ENCODE data around the gene ALOX15. TPM values are rescaled to one million over a fixed set of nuclear protein-coding genes. Genes with fewer than 3 reads are reported as not detected.
A peak's percentile ranks its signal among the peaks of the same experiment; 100 is the strongest.

Gene ALOX15
- total RNA-seq, 1 experiment from 2014 or later, result 0.38 TPM

DNA sequence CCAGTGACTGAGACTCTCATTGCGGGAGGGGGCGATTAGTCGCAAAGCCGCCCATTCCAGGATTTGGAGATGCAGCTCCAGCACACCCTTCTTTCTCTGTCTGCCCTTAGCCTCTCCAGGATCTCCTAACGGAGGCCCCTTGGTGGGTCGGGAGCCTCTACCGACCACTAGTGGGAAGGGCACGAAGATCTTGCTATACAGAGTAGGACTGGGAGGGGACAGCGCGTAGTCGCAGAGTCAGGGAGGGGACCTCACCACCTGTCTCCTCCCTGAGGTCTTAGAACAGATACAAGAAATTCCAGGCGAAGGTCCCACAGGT lies 57.7 kb downstream of the ALOX15 start:
- peaks cover 8% of the 10 kb centered on the region for H3K4me1 Mint-ChIP-seq (ENCODE audit: low read depth, unreplicated experiment)
- intact Hi-C loops (cut with micrococcal nuclease; ENCODE audit: unreplicated experiment), result no loop called here
- no TSS peak for BruUV-seq (replicated peaks)
- peaks cover 93% of the 10 kb centered on the region for H3K27me3 Mint-ChIP-seq (ENCODE audit: unreplicated experiment)
- CTCF ChIA-PET, result no interaction called here
- peaks cover 5% of the 10 kb centered on the region for H3K36me3 Mint-ChIP-seq (ENCODE audit: insufficient read depth, unreplicated experiment)
- no peak for DNase-seq
- TF ChIP-seq CTCF (IDR thresholded peaks at IDR 0.05; ENCODE audit: unreplicated experiment), result no peak
- peak overlapping the region; percentile 59 for H3K4me3 Mint-ChIP-seq (ENCODE audit: low read depth, unreplicated experiment)
- H3K9me3 Mint-ChIP-seq (ENCODE audit: low read depth, unreplicated experiment), result no peaks in the 10 kb centered on the region
- H3K27ac Mint-ChIP-seq (ENCODE audit: unreplicated experiment), result no peak overlapping the region

DNA sequence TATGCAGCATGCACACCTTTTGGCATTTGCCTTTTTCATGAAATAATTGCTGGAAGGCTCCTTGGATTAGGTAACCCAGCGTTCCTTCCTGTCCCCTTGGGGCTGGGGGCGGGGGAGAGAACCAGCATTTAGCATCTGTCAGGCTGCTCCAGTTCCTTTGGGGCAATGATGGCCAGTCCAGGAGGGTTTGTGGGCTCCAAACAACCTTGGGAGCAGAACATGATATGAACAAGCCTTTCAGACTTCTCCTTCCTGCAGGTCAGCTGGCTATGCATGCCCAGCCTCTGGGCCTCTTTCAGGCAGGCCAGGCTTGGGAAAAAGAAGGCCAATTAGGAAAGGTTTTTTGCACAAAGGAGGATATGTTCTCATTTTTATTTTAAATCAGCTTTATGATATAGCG lies 58.3 kb downstream of the ALOX15 start:
- CTCF ChIA-PET, result no interaction called here
- Mint-ChIP-seq H3K4me1 (ENCODE audit: low read depth, unreplicated experiment) (peaks cover 8% of the 10 kb centered on the region), H3K27me3 (ENCODE audit: unreplicated experiment) (peaks cover 87% of the 10 kb centered on the region), H3K4me3 (ENCODE audit: low read depth, unreplicated experiment) (no peak overlapping the region), H3K9me3 (ENCODE audit: low read depth, unreplicated experiment) (no peaks in the 10 kb centered on the region), H3K27ac (ENCODE audit: unreplicated experiment) (no peak overlapping the region), H3K36me3 (ENCODE audit: insufficient read depth, unreplicated experiment) (peaks cover 5% of the 10 kb centered on the region)
- DNase-seq, result no peak
- intact Hi-C loops (cut with micrococcal nuclease; ENCODE audit: unreplicated experiment), result no loop called here
- BruUV-seq (replicated peaks), result no TSS peak
- TF ChIP-seq CTCF (IDR thresholded peaks at IDR 0.05; ENCODE audit: unreplicated experiment), result no peak

DNA sequence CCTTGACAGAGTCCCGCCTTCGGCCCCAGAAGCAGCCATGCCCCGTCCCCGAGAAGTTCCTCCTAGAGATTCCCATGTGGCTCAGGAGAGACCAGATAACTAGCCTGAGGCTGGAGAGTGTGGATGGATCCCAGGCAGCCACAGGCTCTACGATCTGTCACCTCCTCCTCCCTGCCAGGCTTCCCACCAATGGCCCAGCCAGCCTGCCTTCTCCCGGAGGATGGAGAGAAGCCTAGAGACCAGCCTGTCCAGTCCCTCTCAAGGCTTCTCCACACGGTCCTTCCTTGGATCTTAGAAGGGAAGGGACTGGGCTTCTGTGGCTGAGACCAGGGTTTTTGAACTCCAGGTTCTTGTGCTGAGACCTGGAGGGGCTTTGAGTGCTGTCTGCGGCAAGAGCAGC lies 58.8 kb downstream of the ALOX15 start:
- Mint-ChIP-seq H3K27ac (ENCODE audit: unreplicated experiment) (no peak overlapping the region), H3K27me3 (ENCODE audit: unreplicated experiment) (peaks cover 82% of the 10 kb centered on the region), H3K4me3 (ENCODE audit: low read depth, unreplicated experiment) (no peak overlapping the region), H3K4me1 (ENCODE audit: low read depth, unreplicated experiment) (peaks cover 8% of the 10 kb centered on the region), H3K36me3 (ENCODE audit: insufficient read depth, unreplicated experiment) (peaks cover 5% of the 10 kb centered on the region), H3K9me3 (ENCODE audit: low read depth, unreplicated experiment) (no peaks in the 10 kb centered on the region)
- BruUV-seq (replicated peaks), result no TSS peak
- intact Hi-C loops (cut with micrococcal nuclease; ENCODE audit: unreplicated experiment), result no loop called here
- CTCF ChIA-PET, result no interaction called here
- TF ChIP-seq CTCF (IDR thresholded peaks at IDR 0.05; ENCODE audit: unreplicated experiment), result no peak
- DNase-seq, result no peak

DNA sequence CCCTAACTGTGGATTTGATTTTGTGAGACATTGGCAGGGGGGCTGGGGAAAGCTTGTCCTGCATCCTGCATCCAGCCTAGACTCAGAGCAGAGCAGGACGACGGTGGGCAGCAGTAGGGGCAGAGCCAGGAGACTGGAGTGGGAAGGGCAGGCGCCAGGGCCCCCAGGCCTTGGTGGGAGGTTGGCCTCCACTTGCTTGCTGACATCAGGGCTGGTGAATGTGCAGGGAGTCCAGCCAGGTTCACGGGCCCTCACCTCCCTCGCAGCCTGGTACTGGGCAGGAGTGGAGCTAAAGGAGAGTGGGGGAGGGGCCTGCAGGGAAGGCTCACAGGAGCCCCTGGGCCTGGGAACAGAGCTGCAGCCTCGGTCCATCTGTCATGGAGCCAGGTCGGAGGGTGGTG lies 59.4 kb downstream of the ALOX15 start:
- intact Hi-C loops (cut with micrococcal nuclease; ENCODE audit: unreplicated experiment), result no loop called here
- DNase-seq, result no peak
- Mint-ChIP-seq H3K27me3 (ENCODE audit: unreplicated experiment) (peaks cover 76% of the 10 kb centered on the region), H3K27ac (ENCODE audit: unreplicated experiment) (no peak overlapping the region), H3K36me3 (ENCODE audit: insufficient read depth, unreplicated experiment) (peaks cover 5% of the 10 kb centered on the region), H3K4me3 (ENCODE audit: low read depth, unreplicated experiment) (no peak overlapping the region), H3K4me1 (ENCODE audit: low read depth, unreplicated experiment) (peaks cover 8% of the 10 kb centered on the region), H3K9me3 (ENCODE audit: low read depth, unreplicated experiment) (no peaks in the 10 kb centered on the region)
- CTCF ChIA-PET, result no interaction called here
- TF ChIP-seq CTCF (IDR thresholded peaks at IDR 0.05; ENCODE audit: unreplicated experiment), result no peak
- BruUV-seq (replicated peaks), result no TSS peak

Other genes with a start within 250 kb of the ALOX15 start
- gene SPNS3, start 207.7 kb downstream of the ALOX15 start, total RNA-seq (2022), result 1.4 and 2.1 TPM in 2 replicates
- 63.4 and 104 TPM in 2 replicates for gene SPNS2, start 142.8 kb downstream of the ALOX15 start, total RNA-seq (2022)
- 61.6 and 64.2 TPM in 2 replicates for gene MYBBP1A, start 86.3 kb downstream of the ALOX15 start, total RNA-seq (2022)
- gene GGT6, start 81.1 kb downstream of the ALOX15 start, total RNA-seq (2022), result 1.1 and 1.8 TPM in 2 replicates
- not detected in 2 replicates for gene SMTNL2, start 57.1 kb downstream of the ALOX15 start, total RNA-seq (2022)
- 55.0 and 56.9 TPM in 2 replicates for gene PELP1, start 62.5 kb upstream of the ALOX15 start, total RNA-seq (2022)
- 21.1 and 27.6 TPM in 2 replicates for gene ARRB2, start 69.0 kb upstream of the ALOX15 start, total RNA-seq (2022)
- 10.9 and 13.5 TPM in 2 replicates for gene MED11, start 89.8 kb upstream of the ALOX15 start, total RNA-seq (2022)
- gene ZMYND15, start 98.2 kb upstream of the ALOX15 start, total RNA-seq (2022), result 2.2 and 2.5 TPM in 2 replicates
- gene CXCL16, start 98.2 kb upstream of the ALOX15 start, total RNA-seq (2022), result 73.1 and 77.6 TPM in 2 replicates
- gene TM4SF5, start 130.2 kb upstream of the ALOX15 start, total RNA-seq (2022), result 0.54 and 0.56 TPM in 2 replicates
- 0.59 TPM in 1 of 2 replicates, not detected in the other for gene VMO1, start 144.7 kb upstream of the ALOX15 start, total RNA-seq (2022)
- gene GLTPD2, start 147.3 kb upstream of the ALOX15 start, total RNA-seq (2022), result 0.71 and 0.76 TPM in 2 replicates
- gene PSMB6, start 154.5 kb upstream of the ALOX15 start, total RNA-seq (2022), result 121 and 132 TPM in 2 replicates
- 11.0 and 13.0 TPM in 2 replicates for gene PLD2, start 165.5 kb upstream of the ALOX15 start, total RNA-seq (2022)
- 86.8 and 106 TPM in 2 replicates for gene MINK1, start 191.7 kb upstream of the ALOX15 start, total RNA-seq (2022)